ENCODE results near the gene CNTNAP5.

CNTNAP5 gene

GRCh38 chr2:124081154-124081716 lies 56.1 kb downstream of the CNTNAP5 start:
- no peak overlapping the region for H3K4me3 ChIP-seq (ENCODE audit: low read depth, low read length)
- TF ChIP-seq CTCF (IDR thresholded peaks at IDR 0.05; ENCODE audit: low read depth, low read length), result no peak

GRCh38 chr2:124088616-124089015 lies 63.5 kb downstream of the CNTNAP5 start:
- H3K4me3 ChIP-seq (ENCODE audit: low read depth, low read length), result no peak overlapping the region
- no peak for TF ChIP-seq CTCF (IDR thresholded peaks at IDR 0.05; ENCODE audit: low read depth, low read length)

DNA sequence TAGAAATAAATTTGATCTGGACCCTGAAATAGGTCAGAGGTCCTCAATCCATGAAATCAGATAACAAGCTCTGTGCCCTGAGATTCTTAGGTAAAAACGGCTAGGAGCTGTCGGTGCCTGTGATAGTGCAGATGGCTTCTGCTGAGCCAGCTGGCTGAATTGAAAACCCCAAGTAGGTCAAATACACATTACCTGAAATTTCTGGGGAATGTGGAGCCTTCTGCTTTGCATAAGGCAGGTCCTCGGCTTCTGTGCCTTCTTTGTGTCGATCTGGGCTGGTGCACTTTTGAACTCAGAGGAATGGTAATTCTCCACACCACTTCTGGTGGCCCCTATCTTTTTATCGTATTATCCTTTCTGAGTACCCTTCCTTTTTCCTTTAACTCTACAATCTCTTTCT lies 66.6 kb downstream of the CNTNAP5 start:
- no peak for TF ChIP-seq CTCF (IDR thresholded peaks at IDR 0.05; ENCODE audit: low read depth, low read length)
- H3K4me3 ChIP-seq (ENCODE audit: low read depth, low read length), result no peak overlapping the region

- TF ChIP-seq CTCF (IDR thresholded peaks at IDR 0.05; ENCODE audit: low read depth, low read length), result no peak
- H3K4me3 ChIP-seq (ENCODE audit: low read depth, low read length), result no peak overlapping the region
Measured at GRCh38 chr2:124092651-124093050, 67.6 kb downstream of the CNTNAP5 start.

GRCh38 chr2:124104914-124105313 lies 79.8 kb downstream of the CNTNAP5 start:
- no peak overlapping the region for H3K4me3 ChIP-seq (ENCODE audit: low read depth, low read length)
- TF ChIP-seq CTCF (IDR thresholded peaks at IDR 0.05; ENCODE audit: low read depth, low read length), result no peak

DNA sequence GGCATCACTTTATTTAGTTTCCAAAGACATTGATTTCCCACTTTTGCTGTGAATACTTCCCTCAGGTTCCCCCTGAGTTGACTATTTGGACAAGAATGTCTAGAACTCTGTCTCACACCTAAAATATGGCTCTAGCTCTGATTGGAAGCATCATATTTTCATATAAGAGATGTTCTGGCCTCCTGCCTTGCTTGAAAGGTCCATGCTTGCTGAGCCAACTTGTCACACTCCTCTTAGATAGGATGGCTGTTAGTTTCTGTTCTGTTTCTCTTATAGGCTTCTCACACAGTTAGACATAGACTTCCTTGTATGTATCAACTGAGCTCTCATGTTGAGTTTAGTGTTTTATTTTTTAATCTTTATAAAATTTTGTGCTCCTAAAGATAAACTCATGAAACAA lies 87.1 kb downstream of the CNTNAP5 start:
- H3K4me3 ChIP-seq (ENCODE audit: low read depth, low read length), result no peak overlapping the region
- TF ChIP-seq CTCF (IDR thresholded peaks at IDR 0.05; ENCODE audit: low read depth, low read length), result no peak

GRCh38 chr2:124112966-124113365 lies 87.9 kb downstream of the CNTNAP5 start:
- no peak for TF ChIP-seq CTCF (IDR thresholded peaks at IDR 0.05; ENCODE audit: low read depth, low read length)
- no peak overlapping the region for H3K4me3 ChIP-seq (ENCODE audit: low read depth, low read length)
